B cell (primary cell): ENCODE data around the gene IL36RN.

Experiments used
- EZH2 ChIP-seq: IDR thresholded peaks from 2 replicates; pipeline ENCODE4 v1.6.1; 2012; ENCODE audit warnings: borderline replicate concordance, low read depth, mild to moderate bottlenecking, moderate library complexity, low read length; ENCODE audit not compliant: insufficient read depth, poor library complexity, severe bottlenecking
- TF ChIP-seq, protein P1 (sequence below): fragments of 200-600 bp; IDR thresholded peaks from one replicate; pipeline ENCODE4 v1.8.0; 2022; ENCODE audit warnings: antibody characterized with exemption, mild to moderate bottlenecking

DNA sequence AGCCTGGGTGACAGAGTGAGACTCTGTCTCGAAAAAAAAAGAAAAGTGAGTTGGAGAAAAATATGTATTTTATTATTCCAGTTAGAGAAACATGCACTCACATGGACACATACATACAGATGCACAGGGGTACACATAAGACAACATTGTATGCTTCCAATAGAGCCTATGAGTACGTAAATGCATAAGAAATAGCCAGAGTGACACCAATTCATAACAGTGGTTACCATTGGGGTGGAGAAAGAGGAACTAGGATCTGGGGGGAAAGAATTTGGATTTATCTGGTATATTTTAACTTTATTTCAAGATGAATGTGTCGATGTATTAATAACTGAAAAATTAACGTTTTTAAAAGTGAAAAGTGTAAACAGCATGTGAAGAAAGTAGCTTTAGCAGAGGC is 37.7 kb upstream of the IL36RN start:
- TF ChIP-seq, protein P1, sequence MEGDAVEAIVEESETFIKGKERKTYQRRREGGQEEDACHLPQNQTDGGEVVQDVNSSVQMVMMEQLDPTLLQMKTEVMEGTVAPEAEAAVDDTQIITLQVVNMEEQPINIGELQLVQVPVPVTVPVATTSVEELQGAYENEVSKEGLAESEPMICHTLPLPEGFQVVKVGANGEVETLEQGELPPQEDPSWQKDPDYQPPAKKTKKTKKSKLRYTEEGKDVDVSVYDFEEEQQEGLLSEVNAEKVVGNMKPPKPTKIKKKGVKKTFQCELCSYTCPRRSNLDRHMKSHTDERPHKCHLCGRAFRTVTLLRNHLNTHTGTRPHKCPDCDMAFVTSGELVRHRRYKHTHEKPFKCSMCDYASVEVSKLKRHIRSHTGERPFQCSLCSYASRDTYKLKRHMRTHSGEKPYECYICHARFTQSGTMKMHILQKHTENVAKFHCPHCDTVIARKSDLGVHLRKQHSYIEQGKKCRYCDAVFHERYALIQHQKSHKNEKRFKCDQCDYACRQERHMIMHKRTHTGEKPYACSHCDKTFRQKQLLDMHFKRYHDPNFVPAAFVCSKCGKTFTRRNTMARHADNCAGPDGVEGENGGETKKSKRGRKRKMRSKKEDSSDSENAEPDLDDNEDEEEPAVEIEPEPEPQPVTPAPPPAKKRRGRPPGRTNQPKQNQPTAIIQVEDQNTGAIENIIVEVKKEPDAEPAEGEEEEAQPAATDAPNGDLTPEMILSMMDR = no peak
- TF ChIP-seq EZH2 = no peak
